Coronary artery (tissue), 2 donors: ENCODE results near the gene KMT5B.

Experiments
- DNase-seq: peaks from one replicate; pipeline ENCODE4 v3.0.0-alpha.2; 2017; ENCODE audit warnings: low spot score
- H3K27ac ChIP-seq, 2 donors: fragments of 200-600 bp; sonication (generic); one replicate each; pipeline ENCODE4 v1.5.1; 2016 to 2019
- H3K4me3 ChIP-seq: fragments of 200-600 bp; sonication (generic); 2 replicates; pipeline ENCODE4 v1.5.1; 2016; ENCODE audit warnings: mild to moderate bottlenecking, moderate library complexity
- TF ChIP-seq, protein P1 (sequence below): fragments of 200-600 bp; sonication (generic); IDR thresholded peaks from one replicate; pipeline ENCODE4 v1.5.1; 2019; ENCODE audit warnings: antibody characterized with exemption

KMT5B gene

DNA sequence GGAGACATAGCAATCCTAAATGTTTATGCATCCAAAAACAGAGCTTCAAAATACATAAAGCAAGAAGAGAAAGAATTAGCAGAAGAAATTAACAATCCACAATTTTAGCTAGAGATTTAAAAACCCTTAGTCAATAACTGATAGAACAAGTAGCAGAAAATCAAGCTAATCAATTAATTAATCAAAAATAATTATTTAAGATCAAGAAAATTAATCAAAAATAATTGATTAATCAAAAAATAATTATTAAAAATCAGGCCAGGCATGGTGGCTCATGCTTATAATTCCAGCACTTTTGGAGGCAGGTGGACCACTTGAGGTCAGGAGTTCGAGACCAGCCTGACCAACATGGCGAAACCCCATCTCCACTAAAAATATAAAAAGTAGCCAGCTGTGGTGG lies 29.5 kb upstream of the KMT5B start:
- DNase-seq, result no peak
- Histone ChIP-seq H3K27ac (no peak overlapping the region), H3K4me3 (no peak overlapping the region)
- TF ChIP-seq, protein P1, sequence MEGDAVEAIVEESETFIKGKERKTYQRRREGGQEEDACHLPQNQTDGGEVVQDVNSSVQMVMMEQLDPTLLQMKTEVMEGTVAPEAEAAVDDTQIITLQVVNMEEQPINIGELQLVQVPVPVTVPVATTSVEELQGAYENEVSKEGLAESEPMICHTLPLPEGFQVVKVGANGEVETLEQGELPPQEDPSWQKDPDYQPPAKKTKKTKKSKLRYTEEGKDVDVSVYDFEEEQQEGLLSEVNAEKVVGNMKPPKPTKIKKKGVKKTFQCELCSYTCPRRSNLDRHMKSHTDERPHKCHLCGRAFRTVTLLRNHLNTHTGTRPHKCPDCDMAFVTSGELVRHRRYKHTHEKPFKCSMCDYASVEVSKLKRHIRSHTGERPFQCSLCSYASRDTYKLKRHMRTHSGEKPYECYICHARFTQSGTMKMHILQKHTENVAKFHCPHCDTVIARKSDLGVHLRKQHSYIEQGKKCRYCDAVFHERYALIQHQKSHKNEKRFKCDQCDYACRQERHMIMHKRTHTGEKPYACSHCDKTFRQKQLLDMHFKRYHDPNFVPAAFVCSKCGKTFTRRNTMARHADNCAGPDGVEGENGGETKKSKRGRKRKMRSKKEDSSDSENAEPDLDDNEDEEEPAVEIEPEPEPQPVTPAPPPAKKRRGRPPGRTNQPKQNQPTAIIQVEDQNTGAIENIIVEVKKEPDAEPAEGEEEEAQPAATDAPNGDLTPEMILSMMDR, result no peak

DNA sequence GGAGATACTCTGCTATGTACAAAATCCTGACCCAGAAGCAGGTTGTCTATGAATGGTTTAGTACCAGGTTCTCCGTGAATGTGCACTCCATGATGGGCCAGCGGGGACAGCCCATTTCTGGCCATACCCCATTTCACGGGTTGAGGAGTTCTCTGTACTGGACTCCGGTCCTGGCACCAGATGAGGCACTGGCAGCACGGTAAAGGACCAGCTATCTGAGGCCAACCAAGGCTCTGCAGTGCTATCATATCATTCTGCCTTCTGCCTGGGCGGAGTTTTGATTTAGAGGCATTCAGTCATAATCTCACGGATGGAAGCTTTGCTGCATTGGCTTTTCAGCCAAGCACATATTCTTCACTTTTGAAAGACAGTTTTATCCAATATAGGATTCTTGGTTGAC lies 18.5 kb upstream of the KMT5B start:
- TF ChIP-seq, protein P1, result no peak
- Histone ChIP-seq H3K27ac (no peak overlapping the region), H3K4me3 (no peak overlapping the region)
- DNase-seq, result no peak

DNA sequence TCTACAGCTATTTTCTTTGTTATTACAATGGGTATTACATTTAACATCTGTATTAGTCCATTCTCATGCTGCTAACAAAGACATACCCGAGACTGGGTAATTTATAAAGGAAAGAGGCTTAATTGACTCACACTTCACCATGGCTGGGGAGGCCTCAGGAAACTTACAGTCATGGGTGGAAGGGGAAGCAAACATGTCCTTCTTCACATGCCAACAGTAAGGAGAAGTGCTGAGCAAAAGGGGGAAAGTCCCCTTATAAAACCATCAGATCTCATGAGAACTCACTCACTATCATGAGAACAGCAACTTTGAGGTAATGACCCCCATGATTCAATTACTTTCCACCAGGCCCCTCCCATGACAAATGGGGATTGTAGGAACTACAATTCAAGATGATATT lies 16.5 kb upstream of the KMT5B start:
- TF ChIP-seq, protein P1, result no peak
- H3K27ac ChIP-seq, result no peak overlapping the region

DNA sequence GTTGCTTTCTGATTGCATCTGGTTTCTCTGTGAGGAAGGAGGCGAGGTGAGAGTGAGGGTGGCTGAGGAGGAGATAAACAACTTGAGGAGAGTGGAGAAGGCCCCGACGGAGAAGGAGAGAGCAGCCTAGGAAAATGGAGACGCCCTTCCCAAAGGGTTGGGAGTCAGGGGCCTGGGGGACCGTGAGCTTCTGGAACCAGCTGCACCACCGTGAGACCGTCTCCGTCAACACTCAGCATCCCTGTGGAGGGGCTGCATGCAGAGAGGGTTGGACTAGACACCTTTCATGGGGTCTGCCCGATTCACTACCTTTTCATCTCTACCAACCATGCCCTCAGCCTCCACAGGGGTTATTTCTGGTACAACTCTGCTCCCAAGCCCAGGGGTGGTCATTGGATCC lies 13.3 kb upstream of the KMT5B start:
- DNase-seq, result no peak
- TF ChIP-seq, protein P1, result no peak
- no peak overlapping the region for H3K4me3 ChIP-seq
- no peak overlapping the region for H3K27ac ChIP-seq

More for the DNA sequence above, 16.5 kb upstream of the KMT5B start:
- H3K4me3 ChIP-seq, result no peak overlapping the region
- no peak for DNase-seq

DNA sequence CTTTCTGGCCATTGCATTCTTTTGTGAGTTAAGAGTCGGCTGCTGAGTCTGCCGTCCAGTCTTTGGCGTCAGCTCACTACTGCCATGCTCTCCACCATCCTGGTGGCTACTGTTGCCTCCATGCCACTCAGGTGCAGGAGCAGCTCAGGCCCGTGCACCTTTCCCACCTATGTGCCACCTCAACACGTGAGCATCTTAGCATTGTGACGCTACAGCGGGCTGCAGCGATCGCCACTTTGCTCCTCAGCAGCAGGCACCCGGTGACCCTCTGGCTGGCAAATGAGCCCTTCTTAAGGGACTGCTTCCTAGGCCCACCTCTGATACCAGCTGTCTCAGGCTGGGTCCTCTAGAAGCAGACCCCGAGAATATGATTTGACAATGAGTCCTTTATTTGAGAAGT lies 11.5 kb upstream of the KMT5B start:
- Histone ChIP-seq H3K4me3 (no peak overlapping the region), H3K27ac (no peak overlapping the region)
- TF ChIP-seq, protein P1, result no peak
- no peak for DNase-seq

DNA sequence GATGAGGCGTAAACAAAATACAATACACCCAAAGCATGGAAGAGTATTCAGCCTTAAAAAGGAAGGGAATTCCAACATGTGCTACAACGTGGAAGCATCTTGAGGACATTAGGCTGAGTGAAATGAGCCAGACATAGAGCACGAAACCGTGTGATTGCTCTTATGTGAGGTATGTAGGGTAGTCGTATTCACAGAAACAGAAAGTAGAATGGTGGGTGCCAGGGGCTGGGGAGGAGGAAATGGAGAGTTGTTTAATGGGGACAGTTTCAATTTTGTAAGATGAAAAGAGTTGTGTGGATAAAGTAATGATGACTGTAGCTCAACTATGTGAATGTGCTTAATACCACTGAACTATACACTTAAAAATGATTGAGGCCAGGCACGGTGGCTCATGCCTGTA lies 10.2 kb upstream of the KMT5B start:
- TF ChIP-seq, protein P1, result no peak
- H3K4me3 ChIP-seq, result no peak overlapping the region
- H3K27ac ChIP-seq, result no peak overlapping the region
- no peak for DNase-seq

DNA sequence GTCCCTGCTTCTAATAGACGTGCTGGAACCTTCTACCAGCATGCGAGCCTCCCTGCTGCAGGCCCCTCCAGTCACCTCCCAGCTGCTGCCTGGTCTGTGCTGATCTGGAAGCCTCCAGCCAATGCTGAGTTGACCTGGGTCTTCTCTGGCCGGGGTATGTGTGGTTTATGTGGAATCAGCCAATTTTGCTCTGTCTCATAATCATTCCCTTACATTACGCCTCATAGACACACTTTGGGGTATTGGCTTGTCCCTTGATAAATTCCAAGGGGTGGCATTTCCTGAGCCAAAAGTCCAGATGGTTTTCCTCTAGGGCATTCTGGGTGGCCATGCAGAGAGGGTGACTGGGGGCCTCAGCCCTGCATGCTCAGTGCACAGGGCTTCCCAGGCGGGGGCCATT lies 8.3 kb upstream of the KMT5B start:
- TF ChIP-seq, protein P1, result no peak
- Histone ChIP-seq H3K4me3 (no peak overlapping the region), H3K27ac (no peak overlapping the region)
- no peak for DNase-seq
